B cell (primary cell): ENCODE results near the gene PAXIP1. TPM values are rescaled to one million over a fixed set of nuclear protein-coding genes. Genes with fewer than 3 reads are reported as not detected.

ENCODE experiments used
- ATAC-seq: fragments of 200-7000 bp; cut with Tn5 transposase; one replicate; pipeline ENCODE4 v1.10.0; 2021; ENCODE audit warnings: low read depth, mild to moderate bottlenecking, moderate number of reproducible peaks, moderate library complexity
- CTCF ChIA-PET: fragments of 350-600 bp; sonication (Branson Sonifier 250); formaldehyde crosslinking; loops from one replicate; lab custom pipeline; 2021; ENCODE audit warnings: antibody characterized with exemption, inconsistent platforms; lab: Charles Lee
- POLR2A ChIA-PET: fragments of 350-600 bp; sonication (Branson Sonifier 250); formaldehyde crosslinking; loops from one replicate; lab custom pipeline; 2021; ENCODE audit warnings: antibody characterized with exemption; lab: Charles Lee
- DNase-seq: peaks from one replicate; pipeline ENCODE4 v3.0.0; 2013
- H2AFZ ChIP-seq: 2 replicates; pipeline ENCODE4 v1.6.1; 2012; ENCODE audit warnings: mild to moderate bottlenecking, low read depth, low read length; ENCODE audit not compliant: insufficient read depth, poor library complexity, severe bottlenecking
- H3K27ac ChIP-seq, 2 donors: 1 replicate in 1 of 2; 2 replicates in 1 of 2; pipeline ENCODE4 v1.5.1; 2012 to 2013; ENCODE audit warnings: low read length in 2 of 2, mild to moderate bottlenecking in 2 of 2, moderate library complexity in 1 of 2
- H3K27me3 ChIP-seq, 4 experiments: fragments of 200-600 bp in 1 of 4; sonication (generic) in 1 of 4; replicated peaks in 1 of 4; 1 replicate in 2 of 4; 2 replicates in 2 of 4; pipeline versions ENCODE4 v1.6.1 to v1.7.0; 2013 to 2016; ENCODE audit warnings: low read length in 3 of 4, mild to moderate bottlenecking in 2 of 4, mixed read lengths in 1 of 4, moderate library complexity in 1 of 4; ENCODE audit not compliant: insufficient read depth in 4 of 4, control insufficient read depth in 3 of 4; ENCODE audit errors: control extremely low read depth in 1 of 4
- H3K36me3 ChIP-seq, 2 experiments: replicated peaks in 1 of 2; 1 replicate in 1 of 2; 2 replicates in 1 of 2; pipeline versions ENCODE4 v1.6.1 to v1.7.1; 2013; ENCODE audit warnings: low read length in 1 of 2; ENCODE audit not compliant: insufficient read depth in 2 of 2, control insufficient read depth in 1 of 2; ENCODE audit errors: control extremely low read depth in 1 of 2, extremely low read depth in 1 of 2
- H3K4me1 ChIP-seq, 2 donors: fragments of 200-600 bp in 1 of 2; sonication (generic) in 1 of 2; 1 replicate in 1 of 2; 2 replicates in 1 of 2; pipeline versions ENCODE4 v1.5.1 to v1.6.1; 2013 to 2017; ENCODE audit warnings: low read length in 2 of 2; ENCODE audit not compliant: control insufficient read depth in 2 of 2, insufficient read depth in 2 of 2
- H3K4me2 ChIP-seq: replicated peaks from 2 replicates; pipeline ENCODE3; 2012; ENCODE audit warnings: mild to moderate bottlenecking, low read depth, low read length; ENCODE audit not compliant: poor library complexity, severe bottlenecking
- H3K4me3 ChIP-seq, 5 experiments: fragments of 200-600 bp in 1 of 5; sonication (generic) in 1 of 5; 1 replicate in 3 of 5; 2 replicates in 2 of 5; pipeline versions ENCODE4 v1.5.1 to v1.7.0; 2011 to 2016; ENCODE audit warnings: low read length in 4 of 5, mild to moderate bottlenecking in 4 of 5, low read depth in 2 of 5, control low read depth in 1 of 5, moderate library complexity in 1 of 5; ENCODE audit not compliant: insufficient read depth in 1 of 5; ENCODE audit errors: control extremely low read depth in 1 of 5, extremely low read depth in 1 of 5
- H3K79me2 ChIP-seq: fragments of 200-600 bp; sonication (generic); one replicate; pipeline ENCODE4 v1.6.0; 2016; ENCODE audit warnings: low read length; ENCODE audit not compliant: control insufficient read depth, insufficient read depth
- H3K9ac ChIP-seq: fragments of 200-600 bp; sonication (generic); 2 replicates; pipeline ENCODE4 v1.6.1; 2017; ENCODE audit warnings: mild to moderate bottlenecking, low read length, moderate library complexity
- H3K9me3 ChIP-seq, 3 donors: one replicate each; pipeline versions ENCODE4 v1.6.1 to v1.7.1; 2013; ENCODE audit warnings: low read length in 2 of 3; ENCODE audit not compliant: control insufficient read depth in 2 of 3, insufficient read depth in 1 of 3; ENCODE audit errors: control extremely low read depth in 1 of 3
- H4K20me1 ChIP-seq: 2 replicates; pipeline ENCODE4 v1.6.0; 2012; ENCODE audit warnings: mild to moderate bottlenecking, low read length; ENCODE audit not compliant: insufficient read depth, control insufficient read depth, poor library complexity, severe bottlenecking
- H3K27ac Mint-ChIP-seq: one replicate; pipeline ENCODE4 v1.8.0; 2021; ENCODE audit warnings: mixed read lengths
- H3K27me3 Mint-ChIP-seq: one replicate; pipeline ENCODE4 v1.8.0; 2021; ENCODE audit warnings: mixed read lengths
- H3K4me1 Mint-ChIP-seq: one replicate; pipeline ENCODE4 v1.8.0; 2021; ENCODE audit warnings: mixed read lengths
- H3K4me3 Mint-ChIP-seq: one replicate; pipeline ENCODE4 v1.8.0; 2021; ENCODE audit warnings: mixed read lengths
- H3K9me3 Mint-ChIP-seq: one replicate; pipeline ENCODE4 v1.8.0; 2022; ENCODE audit warnings: mixed read lengths; ENCODE audit not compliant: insufficient read depth
- EZH2 ChIP-seq: IDR thresholded peaks from 2 replicates; pipeline ENCODE4 v1.6.1; 2012; ENCODE audit warnings: borderline replicate concordance, low read depth, mild to moderate bottlenecking, moderate library complexity, low read length; ENCODE audit not compliant: insufficient read depth, poor library complexity, severe bottlenecking
- WGBS: methylation state at CpG from one replicate; pipeline ENCODE4 v1.1.5; 2013; ENCODE audit warnings: missing lambda C conversion rate; ENCODE audit not compliant: insufficient coverage; 5-methylcytosine and 5-hydroxymethylcytosine counted together
- intact Hi-C: fragments of 100-400 bp; cut with micrococcal nuclease; formaldehyde crosslinking; loops from one replicate; pipeline ENCODE4 v1.10.0; 2022
- polyA plus RNA-seq: library from polyadenylated mRNA; depleted of rRNA; stranded (reverse); fragments of >200 nt; gene quantifications from 2 replicates; pipeline ENCODE4 v1.2.3, GENCODE V29; 2012
- total RNA-seq, 2 donors: library from RNA; stranded (reverse); fragments of 120-200 nt in 1 of 2; gene quantifications; 1 replicate in 1 of 2; 2 replicates in 1 of 2; pipeline versions ENCODE4 v1.2.3 to v1.2.4, GENCODE V29; 2013 to 2022
- TF ChIP-seq, protein P1 (sequence below): fragments of 200-600 bp; IDR thresholded peaks from one replicate; pipeline ENCODE4 v1.8.0; 2022; ENCODE audit warnings: antibody characterized with exemption, mild to moderate bottlenecking

Gene PAXIP1
- total and polyA plus RNA-seq, 2 donors (not counting 1 experiment from before 2014, with no cell fraction given), result 9.2 to 18.5 TPM

DNA sequence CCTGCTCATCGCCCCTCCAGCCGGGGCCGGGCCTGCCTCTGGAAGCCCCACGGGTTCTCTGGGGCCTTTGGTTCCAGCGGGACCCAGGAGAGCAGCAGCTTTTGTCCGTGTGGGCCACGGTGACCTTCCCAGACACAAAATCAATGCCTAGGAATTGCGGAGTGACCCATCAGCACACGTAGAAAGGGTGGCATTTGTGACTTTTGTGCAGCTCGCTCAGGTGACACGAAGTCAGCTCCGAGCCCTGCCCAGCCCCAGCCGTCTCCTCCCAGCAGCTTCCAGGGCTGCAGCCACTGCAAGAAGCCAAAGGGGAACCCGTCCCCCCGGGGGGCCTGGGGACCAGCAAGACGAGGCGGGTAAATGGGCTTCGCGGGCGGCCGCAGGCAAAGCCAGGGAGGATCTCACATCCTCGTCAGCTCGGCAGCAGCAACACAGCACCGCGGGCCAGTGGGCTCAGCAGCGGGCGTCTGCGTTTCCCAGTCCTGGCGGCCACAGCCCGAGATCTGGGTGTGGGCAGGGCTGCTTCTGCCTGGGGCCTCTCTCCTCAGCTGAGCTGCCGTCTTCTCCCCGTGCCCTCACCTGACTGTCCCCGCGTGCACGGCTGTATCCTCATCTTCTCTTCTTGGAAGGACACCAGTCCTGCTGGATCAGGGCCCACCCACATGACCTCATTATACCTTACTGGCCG lies 88.5 kb downstream of the PAXIP1 start:
- H3K4me1 Mint-ChIP-seq, result peaks cover 5% of the 10 kb centered on the region
- no peaks in the 10 kb centered on the region for H3K36me3 ChIP-seq
- peak overlapping the region; percentile 63 for H3K9ac ChIP-seq
- DNase-seq, result no peak
- peaks cover 39% of the 10 kb centered on the region for H3K27me3 Mint-ChIP-seq
- H4K20me1 ChIP-seq, result no peaks in the 10 kb centered on the region
- CTCF ChIA-PET, result interaction anchor here (0.6 to 4.8 kb wide), 22 partner anchors 9 to 853 kb away, joined by 3 to 52 read pairs (median 4); partner anchors contain the start of gene INSIG1
- peak overlapping the region; percentile 88 for H3K4me2 ChIP-seq
- intact Hi-C loops, result loop anchor here (5.0 kb wide), 2 partner anchors 383 to 683 kb away; partner anchors contain the start of gene INSIG1
- peaks cover 7 to 9% of the 10 kb centered on the region in 2 donors for H3K4me1 ChIP-seq
- no peak overlapping the region for H3K27ac ChIP-seq
- H2AFZ ChIP-seq, result peak overlapping the region; percentile 94
- no peak overlapping the region for H3K27ac Mint-ChIP-seq
- H3K79me2 ChIP-seq, result no peaks in the 10 kb centered on the region
- H3K4me3 ChIP-seq, result peak overlapping the region in 4 of 5 experiments; percentile 38 to 64 (median 50)
- POLR2A ChIA-PET, result no interaction called here
- peaks cover 0 to 18% (median 0%) of the 10 kb centered on the region in 3 donors for H3K9me3 ChIP-seq
- no peaks in the 10 kb centered on the region for H3K9me3 Mint-ChIP-seq
- TF ChIP-seq, protein P1, sequence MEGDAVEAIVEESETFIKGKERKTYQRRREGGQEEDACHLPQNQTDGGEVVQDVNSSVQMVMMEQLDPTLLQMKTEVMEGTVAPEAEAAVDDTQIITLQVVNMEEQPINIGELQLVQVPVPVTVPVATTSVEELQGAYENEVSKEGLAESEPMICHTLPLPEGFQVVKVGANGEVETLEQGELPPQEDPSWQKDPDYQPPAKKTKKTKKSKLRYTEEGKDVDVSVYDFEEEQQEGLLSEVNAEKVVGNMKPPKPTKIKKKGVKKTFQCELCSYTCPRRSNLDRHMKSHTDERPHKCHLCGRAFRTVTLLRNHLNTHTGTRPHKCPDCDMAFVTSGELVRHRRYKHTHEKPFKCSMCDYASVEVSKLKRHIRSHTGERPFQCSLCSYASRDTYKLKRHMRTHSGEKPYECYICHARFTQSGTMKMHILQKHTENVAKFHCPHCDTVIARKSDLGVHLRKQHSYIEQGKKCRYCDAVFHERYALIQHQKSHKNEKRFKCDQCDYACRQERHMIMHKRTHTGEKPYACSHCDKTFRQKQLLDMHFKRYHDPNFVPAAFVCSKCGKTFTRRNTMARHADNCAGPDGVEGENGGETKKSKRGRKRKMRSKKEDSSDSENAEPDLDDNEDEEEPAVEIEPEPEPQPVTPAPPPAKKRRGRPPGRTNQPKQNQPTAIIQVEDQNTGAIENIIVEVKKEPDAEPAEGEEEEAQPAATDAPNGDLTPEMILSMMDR, result no peak
- no peak for TF ChIP-seq EZH2
- ATAC-seq, result no peak
- H3K4me3 Mint-ChIP-seq, result peak overlapping the region; percentile 92
- WGBS, result 41% methylated on average over 36 of the region's 36 CpGs
- peaks cover 0 to 21% (median 9%) of the 10 kb centered on the region in 4 experiments for H3K27me3 ChIP-seq
